Stomach (tissue), 9 donors: ENCODE results near the gene LCTL. TPM values are rescaled to one million over a fixed set of nuclear protein-coding genes. Genes with fewer than 3 reads are reported as not detected.

Experiments used
- DNase-seq, 2 donors: peaks; one replicate each; pipeline versions ENCODE4 v3.0.0 to v3.0.0-alpha.2; 2013 to 2019
- H3K27ac ChIP-seq, 5 donors: fragments of 200-600 bp in 4 of 5; sonication (generic) in 4 of 5; one replicate each; pipeline ENCODE4 v1.5.1; 2013 to 2019; ENCODE audit warnings: mild to moderate bottlenecking in 1 of 5, moderate library complexity in 1 of 5
- H3K27me3 ChIP-seq, 3 donors: fragments of 200-600 bp; sonication (generic); one replicate each; pipeline ENCODE4 v1.5.1; 2017 to 2019; ENCODE audit warnings: mixed run types in 1 of 3
- H3K36me3 ChIP-seq, 4 donors: fragments of 200-600 bp; sonication (generic); 1 replicate in 3 of 4; 2 replicates in 1 of 4; pipeline ENCODE4 v1.5.1; 2016 to 2019
- H3K4me1 ChIP-seq, 4 donors: fragments of 200-600 bp; sonication (generic); one replicate each; pipeline ENCODE4 v1.5.1; 2016 to 2019
- H3K4me3 ChIP-seq, 4 donors: fragments of 200-600 bp; sonication (generic) in 3 of 4; one replicate each; pipeline ENCODE4 v1.5.1; 2016 to 2019; ENCODE audit warnings: mild to moderate bottlenecking in 1 of 4
- H3K9me3 ChIP-seq, 4 donors: fragments of 200-600 bp; sonication (generic); one replicate each; pipeline ENCODE4 v1.5.1; 2016 to 2019
- CTCF ChIP-seq, 7 experiments: fragments of 450-650 bp in 4 of 7; fragments of 200-600 bp in 3 of 7; sonication (generic) in 3 of 7; IDR thresholded peaks; one replicate each; pipeline ENCODE4 v1.5.1; 2016 to 2019; ENCODE audit warnings: antibody characterized with exemption in 7 of 7, control low read depth in 2 of 7, mild to moderate bottlenecking in 1 of 7
- EP300 ChIP-seq: sonication (generic); formaldehyde crosslinking; IDR thresholded peaks from one replicate; pipeline ENCODE4 v1.6.1; 2017; ENCODE audit warnings: antibody characterized with exemption
- POLR2A ChIP-seq, 4 donors: fragments of 450-650 bp; IDR thresholded peaks; one replicate each; pipeline ENCODE4 v1.6.1; 2016; ENCODE audit warnings: antibody characterized with exemption in 4 of 4, control low read depth in 2 of 4, mild to moderate bottlenecking in 1 of 4, moderate library complexity in 1 of 4
- POLR2AphosphoS5 ChIP-seq, 3 donors: sonication (generic); formaldehyde crosslinking; IDR thresholded peaks; one replicate each; pipeline ENCODE4 v1.6.1; 2016; ENCODE audit warnings: antibody characterized with exemption in 3 of 3
- WGBS, 5 donors: extraction: QIAGEN DNeasy Blood & Tissue Kit in 3 of 5; methylation state at CpG; one replicate each; pipeline versions ENCODE4 v1.1.5 to v1.1.7; 2013 to 2018; 5-methylcytosine and 5-hydroxymethylcytosine counted together
- intact Hi-C: fragments of 100-400 bp; cut with DNase I; formaldehyde crosslinking; loops from one replicate; pipeline ENCODE4 v1.15.1; 2023; ENCODE audit warnings: low total_unique reads
- polyA plus RNA-seq, 3 donors: library from polyadenylated mRNA; stranded (reverse); fragments of 200-250 nt; gene quantifications; one replicate each; pipeline ENCODE4 v1.2.3, GENCODE V29; 2013
- total RNA-seq, 5 donors: library from RNA; depleted of rRNA; stranded (reverse); fragments of >200 nt; gene quantifications; one replicate each; pipeline versions ENCODE4 v1.1.0 to v1.2.3, GENCODE V29; 2014 to 2016
- donor health status: healthy with polysubstance abuse.
- donor health status: Bipolar disorder and iron deficiency.
- donor health status: healthy.

The LCTL gene
- total and polyA plus RNA-seq, 8 donors: not detected

GRCh38 chr15:66594344-66594743 is 28.5 kb upstream of the LCTL start:
- H3K9me3 ChIP-seq: no peaks in the 10 kb centered on the region
- peaks cover 0 to under 1% (median 0%) of the 10 kb centered on the region in 3 donors for H3K27me3 ChIP-seq
- no peaks in the 10 kb centered on the region for H3K36me3 ChIP-seq
- no peak overlapping the region for H3K4me3 ChIP-seq
- 64 to 81% (median 80%) methylated on average over 7 to 10 of the region's 10 CpGs for WGBS, 5 donors
- no peak overlapping the region for H3K27ac ChIP-seq
- peak in 1 of 2 donors; percentile 29 for DNase-seq
- no peak for TF ChIP-seq EP300
- TF ChIP-seq CTCF (IDR thresholded peaks at IDR 0.05): no peak
- no peak for TF ChIP-seq POLR2A (IDR thresholded peaks at IDR 0.05)
- TF ChIP-seq POLR2AphosphoS5 (IDR thresholded peaks at IDR 0.05): no peak
- intact Hi-C loops: no loop called here
- peaks cover 0 to 6% (median 0%) of the 10 kb centered on the region in 4 donors for H3K4me1 ChIP-seq

- H3K36me3 ChIP-seq: no peaks in the 10 kb centered on the region
- no peak overlapping the region for H3K4me3 ChIP-seq
- peaks cover 0 to 6% (median 0%) of the 10 kb centered on the region in 4 donors for H3K4me1 ChIP-seq
- intact Hi-C loops: no loop called here
- H3K27ac ChIP-seq: no peak overlapping the region
- DNase-seq: no peak
- TF ChIP-seq POLR2A (IDR thresholded peaks at IDR 0.05) (no peak), CTCF (IDR thresholded peaks at IDR 0.05) (no peak), EP300 (no peak), POLR2AphosphoS5 (IDR thresholded peaks at IDR 0.05) (no peak)
- 55 to 84% (median 71%) methylated on average over 3 of the region's 3 CpGs for WGBS, 5 donors
- peaks cover 0 to 10% (median 0%) of the 10 kb centered on the region in 3 donors for H3K27me3 ChIP-seq
- H3K9me3 ChIP-seq: no peaks in the 10 kb centered on the region
Measured at GRCh38 chr15:66593219-66593780, 27.5 kb upstream of the LCTL start.

- TF ChIP-seq CTCF (IDR thresholded peaks at IDR 0.05) (no peak), POLR2AphosphoS5 (IDR thresholded peaks at IDR 0.05) (no peak), EP300 (no peak), POLR2A (IDR thresholded peaks at IDR 0.05) (no peak)
- no peaks in the 10 kb centered on the region for H3K9me3 ChIP-seq
- DNase-seq: peak; percentile 47 to 52
- H3K4me1 ChIP-seq: peaks cover 0 to 6% (median 0%) of the 10 kb centered on the region in 4 donors
- whole genome bisulfite sequencing, 5 donors: 75 to 83% (median 77%) methylated on average over 12 of the region's 12 CpGs
- H3K27ac ChIP-seq: no peak overlapping the region
- intact Hi-C loops: no loop called here
- H3K27me3 ChIP-seq: peaks cover 0 to 10% (median 0%) of the 10 kb centered on the region in 3 donors
- H3K4me3 ChIP-seq: no peak overlapping the region
- H3K36me3 ChIP-seq: no peaks in the 10 kb centered on the region
Measured at GRCh38 chr15:66592505-66593218, 26.9 kb upstream of the LCTL start.

- intact Hi-C loops: no loop called here
- Histone ChIP-seq H3K4me1 (peaks cover 0 to 6% (median 0%) of the 10 kb centered on the region in 4 donors), H3K9me3 (no peaks in the 10 kb centered on the region), H3K4me3 (no peak overlapping the region), H3K27ac (no peak overlapping the region), H3K27me3 (peaks cover 0 to 14% (median 0%) of the 10 kb centered on the region in 3 donors), H3K36me3 (no peaks in the 10 kb centered on the region)
- 70 to 89% (median 82%) methylated on average over 4 of the region's 4 CpGs for WGBS, 5 donors
- TF ChIP-seq POLR2A (IDR thresholded peaks at IDR 0.05): no peak
- TF ChIP-seq POLR2AphosphoS5 (IDR thresholded peaks at IDR 0.05): no peak
- TF ChIP-seq EP300: no peak
- TF ChIP-seq CTCF (IDR thresholded peaks at IDR 0.05): no peak
- no peak for DNase-seq
Measured at GRCh38 chr15:66591322-66591862, 25.6 kb upstream of the LCTL start.
